OCI-LY1 (cell line): ENCODE results near the gene ZNF366.

Experiments
- EZH2 ChIP-seq: fragments of 200-600 bp; sonication (generic), shearing (Covaris generic); IDR thresholded peaks from 2 replicates; pipeline ENCODE4 v1.8.0; 2017; ENCODE audit warnings: borderline replicate concordance, mixed run types, mild to moderate bottlenecking, antibody characterized with exemption, low read length, moderate library complexity, mixed read lengths
- TF ChIP-seq, protein P1 (sequence below): fragments of 200-600 bp; sonication (generic), shearing (Covaris generic); IDR thresholded peaks from 2 replicates; pipeline ENCODE4 v1.5.1; 2017; ENCODE audit warnings: mild to moderate bottlenecking, antibody characterized with exemption, low read length, moderate library complexity, mixed read lengths

DNA sequence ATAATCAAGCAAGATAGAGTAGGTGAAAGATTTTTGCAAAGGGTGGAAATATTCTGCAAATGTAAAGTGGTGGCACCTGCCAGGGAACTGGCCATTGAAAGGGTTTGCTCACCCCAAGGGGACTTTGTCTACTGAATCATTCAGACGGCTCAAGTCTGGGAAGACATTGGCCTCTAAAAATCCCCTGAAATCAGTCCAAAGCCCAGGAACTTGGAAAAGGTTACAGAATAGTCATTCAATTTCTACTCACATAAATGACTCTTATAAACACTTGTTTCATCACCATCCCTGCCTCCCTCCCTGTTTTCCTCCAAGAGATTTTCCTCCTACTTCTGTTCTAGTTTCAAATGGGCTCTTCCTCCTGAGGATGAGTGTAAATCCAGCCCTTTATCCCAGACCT, 28.5 kb downstream of the ZNF366 start:
- TF ChIP-seq, protein P1, sequence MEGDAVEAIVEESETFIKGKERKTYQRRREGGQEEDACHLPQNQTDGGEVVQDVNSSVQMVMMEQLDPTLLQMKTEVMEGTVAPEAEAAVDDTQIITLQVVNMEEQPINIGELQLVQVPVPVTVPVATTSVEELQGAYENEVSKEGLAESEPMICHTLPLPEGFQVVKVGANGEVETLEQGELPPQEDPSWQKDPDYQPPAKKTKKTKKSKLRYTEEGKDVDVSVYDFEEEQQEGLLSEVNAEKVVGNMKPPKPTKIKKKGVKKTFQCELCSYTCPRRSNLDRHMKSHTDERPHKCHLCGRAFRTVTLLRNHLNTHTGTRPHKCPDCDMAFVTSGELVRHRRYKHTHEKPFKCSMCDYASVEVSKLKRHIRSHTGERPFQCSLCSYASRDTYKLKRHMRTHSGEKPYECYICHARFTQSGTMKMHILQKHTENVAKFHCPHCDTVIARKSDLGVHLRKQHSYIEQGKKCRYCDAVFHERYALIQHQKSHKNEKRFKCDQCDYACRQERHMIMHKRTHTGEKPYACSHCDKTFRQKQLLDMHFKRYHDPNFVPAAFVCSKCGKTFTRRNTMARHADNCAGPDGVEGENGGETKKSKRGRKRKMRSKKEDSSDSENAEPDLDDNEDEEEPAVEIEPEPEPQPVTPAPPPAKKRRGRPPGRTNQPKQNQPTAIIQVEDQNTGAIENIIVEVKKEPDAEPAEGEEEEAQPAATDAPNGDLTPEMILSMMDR = no peak
- TF ChIP-seq EZH2 = no peak
